ENCODE results near the gene CPM. TPM values are rescaled to one million over a fixed set of nuclear protein-coding genes. Genes with fewer than 3 reads are reported as not detected.
A peak's percentile ranks its signal among the peaks of the same experiment; 100 is the strongest.

Gene CPM
- total and polyA plus RNA-seq, 2 of the 4 experiments (the other 2 are of a cell fraction) = 2.0 to 8.8 TPM

DNA sequence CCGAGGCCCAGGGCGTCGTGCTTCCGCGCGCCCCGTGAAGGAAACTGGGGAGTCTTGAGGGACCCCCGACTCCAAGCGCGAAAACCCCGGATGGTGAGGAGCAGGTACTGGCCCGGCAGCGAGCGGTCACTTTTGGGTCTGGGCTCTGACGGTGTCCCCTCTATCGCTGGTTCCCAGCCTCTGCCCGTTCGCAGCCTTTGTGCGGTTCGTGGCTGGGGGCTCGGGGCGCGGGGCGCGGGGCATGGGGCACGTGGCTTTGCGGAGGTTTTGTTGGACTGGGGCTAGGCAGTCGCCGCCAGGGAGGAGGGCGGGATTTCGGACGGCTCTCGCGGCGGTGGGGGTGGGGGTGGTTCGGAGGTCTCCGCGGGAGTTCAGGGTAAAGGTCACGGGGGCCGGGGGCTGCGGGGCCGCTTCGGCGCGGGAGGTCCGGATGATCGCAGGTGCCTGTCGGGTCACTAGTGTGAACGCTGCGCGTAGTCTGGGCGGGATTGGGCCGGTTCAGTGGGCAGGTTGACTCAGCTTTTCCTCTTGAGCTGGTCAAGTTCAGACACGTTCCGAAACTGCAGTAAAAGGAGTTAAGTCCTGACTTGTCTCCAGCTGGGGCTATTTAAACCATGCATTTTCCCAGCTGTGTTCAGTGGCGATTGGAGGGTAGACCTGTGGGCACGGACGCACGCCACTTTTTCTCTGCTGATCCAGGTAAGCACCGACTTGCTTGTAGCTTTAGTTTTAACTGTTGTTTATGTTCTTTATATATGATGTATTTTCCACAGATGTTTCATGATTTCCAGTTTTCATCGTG lies 124.4 kb downstream of the CPM start:
- BruUV-seq (replicated peaks) = no TSS peak
- CTCF ChIA-PET = interaction anchor here (0.5 kb wide), 1 partner anchor 266 kb away, joined by 4 read pairs; no protein-coding TSS in a partner anchor
- H3K4me3 ChIP-seq (ENCODE audit: insufficient read depth, low read depth, low read length) = peak overlapping the region; percentile 96
- TF ChIP-seq SMC3 (IDR thresholded peaks at IDR 0.05; ENCODE audit: low read depth, low read length) (no peak), BHLHE40 (IDR thresholded peaks at IDR 0.05; ENCODE audit: low read depth, low read length) (peak; percentile 36; the same call in 1 of the 2 replicates), RAD21 (IDR thresholded peaks at IDR 0.05; ENCODE audit: low read length) (no peak), POLR2A (IDR thresholded peaks at IDR 0.05; ENCODE audit: low read depth, low read length) (peak; percentile 93), MAFK (IDR thresholded peaks at IDR 0.05; ENCODE audit: low read depth, low read length) (peak; percentile 47), MAZ (IDR thresholded peaks at IDR 0.05; ENCODE audit: borderline replicate concordance, low read depth, low read length) (peak; percentile 41; the same call in 1 of the 2 replicates), RCOR1 (IDR thresholded peaks at IDR 0.05; ENCODE audit: insufficient replicate concordance, low read length) (no peak), MXI1 (IDR thresholded peaks at IDR 0.05; ENCODE audit: borderline replicate concordance, low read depth, low read length) (peak; percentile 28; the same call in 1 of the 2 replicates), NFE2L2 (IDR thresholded peaks at IDR 0.05; ENCODE audit: low read depth, low read length) (peak; percentile 55; the same call in 1 of the 2 replicates), RFX5 (IDR thresholded peaks at IDR 0.05; ENCODE audit: low read depth, low read length) (no peak), CEBPB (IDR thresholded peaks at IDR 0.05; ENCODE audit: low read depth, low read length) (no peak)
- TF ChIP-seq, protein P1, sequence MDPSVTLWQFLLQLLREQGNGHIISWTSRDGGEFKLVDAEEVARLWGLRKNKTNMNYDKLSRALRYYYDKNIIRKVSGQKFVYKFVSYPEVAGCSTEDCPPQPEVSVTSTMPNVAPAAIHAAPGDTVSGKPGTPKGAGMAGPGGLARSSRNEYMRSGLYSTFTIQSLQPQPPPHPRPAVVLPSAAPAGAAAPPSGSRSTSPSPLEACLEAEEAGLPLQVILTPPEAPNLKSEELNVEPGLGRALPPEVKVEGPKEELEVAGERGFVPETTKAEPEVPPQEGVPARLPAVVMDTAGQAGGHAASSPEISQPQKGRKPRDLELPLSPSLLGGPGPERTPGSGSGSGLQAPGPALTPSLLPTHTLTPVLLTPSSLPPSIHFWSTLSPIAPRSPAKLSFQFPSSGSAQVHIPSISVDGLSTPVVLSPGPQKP (IDR thresholded peaks at IDR 0.05; ENCODE audit: borderline replicate concordance, low read depth, low read length) = no peak
- TF ChIP-seq, protein P2, sequence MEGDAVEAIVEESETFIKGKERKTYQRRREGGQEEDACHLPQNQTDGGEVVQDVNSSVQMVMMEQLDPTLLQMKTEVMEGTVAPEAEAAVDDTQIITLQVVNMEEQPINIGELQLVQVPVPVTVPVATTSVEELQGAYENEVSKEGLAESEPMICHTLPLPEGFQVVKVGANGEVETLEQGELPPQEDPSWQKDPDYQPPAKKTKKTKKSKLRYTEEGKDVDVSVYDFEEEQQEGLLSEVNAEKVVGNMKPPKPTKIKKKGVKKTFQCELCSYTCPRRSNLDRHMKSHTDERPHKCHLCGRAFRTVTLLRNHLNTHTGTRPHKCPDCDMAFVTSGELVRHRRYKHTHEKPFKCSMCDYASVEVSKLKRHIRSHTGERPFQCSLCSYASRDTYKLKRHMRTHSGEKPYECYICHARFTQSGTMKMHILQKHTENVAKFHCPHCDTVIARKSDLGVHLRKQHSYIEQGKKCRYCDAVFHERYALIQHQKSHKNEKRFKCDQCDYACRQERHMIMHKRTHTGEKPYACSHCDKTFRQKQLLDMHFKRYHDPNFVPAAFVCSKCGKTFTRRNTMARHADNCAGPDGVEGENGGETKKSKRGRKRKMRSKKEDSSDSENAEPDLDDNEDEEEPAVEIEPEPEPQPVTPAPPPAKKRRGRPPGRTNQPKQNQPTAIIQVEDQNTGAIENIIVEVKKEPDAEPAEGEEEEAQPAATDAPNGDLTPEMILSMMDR (conservative IDR thresholded peaks at IDR 0.05; ENCODE audit: low read depth, low read length) = no peak

More for the DNA sequence above, 124.4 kb downstream of the CPM start:
- H4K91ac ChIP-seq (ENCODE audit: insufficient read depth, low read depth, low read length) = peak overlapping the region; percentile 96
- DNase-seq (peak; percentile 93), ATAC-seq (ENCODE audit: low read depth) (peak; percentile 67)
- peaks cover 15% of the 10 kb centered on the region for H4K20me1 ChIP-seq (ENCODE audit: insufficient read depth, low read length)
- H4K5ac ChIP-seq (ENCODE audit: low read depth, low read length) = peak overlapping the region; percentile 88
- peaks cover 2% of the 10 kb centered on the region; the same call in 1 of the 2 replicates for H3K4me1 ChIP-seq (ENCODE audit: control insufficient read depth, insufficient read depth, low read length)
- peak overlapping the region; percentile 96 for H3K18ac ChIP-seq (ENCODE audit: low read depth, low read length)
- no peaks in the 10 kb centered on the region; the same call in 1 of the 2 replicates for H3K9me1 ChIP-seq (ENCODE audit: insufficient read depth, low read length)
- H2BK120ac ChIP-seq (ENCODE audit: low read depth, low read length) = peak overlapping the region; percentile 81
- peak overlapping the region; percentile 99 for H2AK9ac ChIP-seq (replicated peaks; ENCODE audit: low read depth, low read length, poor library complexity)
- POLR2A ChIA-PET (ENCODE audit: unreplicated experiment) = interaction anchor here (0.5 to 1.2 kb wide), 9 partner anchors 8 to 436 kb away, joined by 3 to 10 read pairs (median 4); partner anchors contain the start of genes RAP1B and SLC35E3
- H3K4me2 ChIP-seq (ENCODE audit: low read depth, low read length) = peak overlapping the region; percentile 68
- in situ Hi-C loops (cut with MboI; ENCODE audit: low sequenced_read_pairs) = no loop called here
- H3K27me3 ChIP-seq (ENCODE audit: control insufficient read depth, insufficient read depth, low read length) = no peaks in the 10 kb centered on the region
- H3K9me3 ChIP-seq (ENCODE audit: control insufficient read depth, insufficient read depth, low read length) = no peaks in the 10 kb centered on the region
- WGBS, 2 experiments (ENCODE audit: extremely low coverage in 2 of 2, insufficient read length in 1 of 2) = 0% methylated on average over 19 of the region's 61 CpGs; no CpG with 5 or more reads in 1 of the 2 experiments
- H4K8ac ChIP-seq (ENCODE audit: low read depth in 2 of 2, low read length in 2 of 2) = peak overlapping the region; percentile 51 to 97
- peak overlapping the region; percentile 92 for H3K14ac ChIP-seq (replicated peaks; ENCODE audit: low read depth, low read length)
- H3K27ac ChIP-seq (ENCODE audit: insufficient read depth, low read length) = peak overlapping the region; percentile 100
- peak overlapping the region; percentile 98 for H3K23ac ChIP-seq (ENCODE audit: low read depth, low read length)
- H3K4ac ChIP-seq (ENCODE audit: low read depth, low read length) = peak overlapping the region; percentile 87
- H2AK5ac ChIP-seq (ENCODE audit: low read depth, low read length) = peak overlapping the region; percentile 88
- H3K36me3 ChIP-seq (ENCODE audit: control insufficient read depth, insufficient read depth, low read length) = peaks cover 14% of the 10 kb centered on the region
- peak overlapping the region; percentile 92 for H3K56ac ChIP-seq (ENCODE audit: extremely low read depth, insufficient read depth, low read length)
- H2BK20ac ChIP-seq (ENCODE audit: low read depth, low read length) = peak overlapping the region; percentile 50; the same call in 1 of the 2 replicates
- H2AFZ ChIP-seq (replicated peaks; ENCODE audit: low read length, poor library complexity) = peak overlapping the region; percentile 86
- intact Hi-C loops (cut with micrococcal nuclease) = loop anchor here (1.0 to 10.0 kb wide), 4 partner anchors 62 to 766 kb away; partner anchors contain the start of genes IL26 and SLC35E3
- peaks cover 13 to 16% of the 10 kb centered on the region in 2 experiments for H3K79me1 ChIP-seq (ENCODE audit: low read depth in 1 of 2, low read length in 2 of 2)
- H3K9ac ChIP-seq (ENCODE audit: low read depth, low read length) = peak overlapping the region; percentile 100
- H2BK5ac ChIP-seq (ENCODE audit: low read depth, low read length, poor library complexity, severe bottlenecking) = peak overlapping the region; percentile 99
- H2BK15ac ChIP-seq (ENCODE audit: low read depth, low read length) = peak overlapping the region; percentile 45; the same call in 2 of the 3 replicates
- dilution Hi-C loops (cut with HindIII; ENCODE audit: low sequenced_read_pairs, unreplicated experiment) = no loop called here
